Kasumi-1 (cell line): ENCODE results near the gene LAGE3.

Experiments
- DNase-seq, 2 experiments: peaks; one replicate each; lab custom pipeline; 2025; lab: John Stamatoyannopoulos, UW

LAGE3 gene

DNA sequence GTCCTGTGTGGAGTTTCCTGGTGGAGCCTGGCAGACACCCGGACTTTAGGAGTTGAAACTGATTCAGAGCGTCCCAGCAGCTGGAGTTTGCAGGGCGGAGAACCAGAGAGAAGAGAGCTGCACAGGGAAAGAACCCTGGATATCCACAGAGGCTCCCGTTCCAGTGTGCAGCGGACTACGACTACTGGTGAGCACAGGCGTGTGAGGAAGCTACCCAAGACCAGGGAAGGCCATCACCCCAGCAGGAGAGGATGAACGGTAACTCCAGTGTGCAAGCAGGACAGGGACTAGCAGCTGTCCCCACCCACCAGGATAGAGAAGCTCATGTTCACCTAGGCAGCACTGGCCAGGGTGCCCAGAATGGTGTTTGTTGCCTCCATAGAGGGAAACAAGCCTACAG lies 2.3 kb downstream of the LAGE3 start:
- DNase-seq = no peak

DNA sequence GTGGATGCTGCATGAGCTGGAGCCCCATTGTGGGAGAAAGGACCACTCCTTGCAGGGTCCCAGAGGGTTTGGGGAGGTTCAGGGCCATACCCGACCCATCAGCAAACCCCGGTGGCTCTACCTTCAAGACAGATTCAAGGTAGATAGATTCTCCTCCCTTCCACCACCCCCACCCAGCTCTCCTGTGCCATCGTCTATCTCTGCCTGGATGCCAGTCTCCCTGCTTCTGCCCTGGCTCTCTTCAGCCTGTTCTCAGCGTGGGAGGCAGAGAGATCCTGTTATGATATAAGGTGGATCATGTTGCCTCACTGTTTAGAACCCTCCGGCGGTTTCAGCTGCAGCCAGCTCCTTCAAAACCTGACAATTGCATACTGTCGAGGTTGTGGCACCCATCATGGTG lies 5.4 kb downstream of the LAGE3 start:
- DNase-seq = no peak

DNA sequence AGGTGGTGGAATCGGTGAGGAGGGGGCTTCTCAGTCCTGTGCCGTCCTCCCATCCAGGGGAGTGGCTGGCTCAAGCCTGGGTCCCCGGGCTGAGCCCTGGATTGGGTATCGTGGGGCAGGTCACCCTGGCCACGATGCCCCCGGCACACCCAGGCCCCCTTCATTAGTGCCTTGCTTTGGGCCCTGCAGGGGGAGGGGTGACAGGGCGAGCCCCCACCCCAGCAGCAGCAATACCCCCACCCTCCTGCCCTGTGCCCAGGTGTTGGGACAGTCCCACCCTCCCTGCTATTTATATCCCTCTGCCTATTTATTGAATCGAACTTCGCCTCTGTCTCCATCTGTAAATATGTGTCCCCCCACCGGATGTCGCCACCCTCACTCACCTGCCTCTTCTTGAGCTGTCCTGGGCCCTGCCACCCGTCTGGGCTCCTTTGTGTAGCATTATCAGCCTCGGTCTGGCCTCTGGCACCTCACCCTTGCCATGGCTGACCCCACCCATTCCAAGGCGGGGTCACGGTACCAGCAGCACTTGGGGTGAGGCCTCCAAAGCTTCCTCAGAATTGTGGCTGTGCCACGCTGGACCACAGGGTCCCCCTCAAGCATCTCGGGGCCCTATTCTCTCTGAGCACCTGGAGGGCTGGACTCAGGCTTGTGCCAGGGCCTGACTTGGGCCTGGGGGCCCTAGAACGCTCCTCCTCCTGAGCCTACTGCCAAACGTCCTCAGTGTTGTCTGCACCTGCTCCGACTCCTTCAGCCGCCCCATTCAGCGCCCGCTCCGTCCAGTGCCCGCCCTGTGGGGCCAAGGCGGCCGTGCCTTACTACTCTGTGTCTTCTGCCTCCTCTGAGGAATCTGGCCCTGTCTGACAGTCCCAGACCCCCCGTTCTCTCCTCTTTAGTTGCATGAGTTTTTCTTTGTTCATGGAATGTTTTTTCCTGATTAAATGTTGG lies 6.1 kb downstream of the LAGE3 start:
- no peak for DNase-seq

DNA sequence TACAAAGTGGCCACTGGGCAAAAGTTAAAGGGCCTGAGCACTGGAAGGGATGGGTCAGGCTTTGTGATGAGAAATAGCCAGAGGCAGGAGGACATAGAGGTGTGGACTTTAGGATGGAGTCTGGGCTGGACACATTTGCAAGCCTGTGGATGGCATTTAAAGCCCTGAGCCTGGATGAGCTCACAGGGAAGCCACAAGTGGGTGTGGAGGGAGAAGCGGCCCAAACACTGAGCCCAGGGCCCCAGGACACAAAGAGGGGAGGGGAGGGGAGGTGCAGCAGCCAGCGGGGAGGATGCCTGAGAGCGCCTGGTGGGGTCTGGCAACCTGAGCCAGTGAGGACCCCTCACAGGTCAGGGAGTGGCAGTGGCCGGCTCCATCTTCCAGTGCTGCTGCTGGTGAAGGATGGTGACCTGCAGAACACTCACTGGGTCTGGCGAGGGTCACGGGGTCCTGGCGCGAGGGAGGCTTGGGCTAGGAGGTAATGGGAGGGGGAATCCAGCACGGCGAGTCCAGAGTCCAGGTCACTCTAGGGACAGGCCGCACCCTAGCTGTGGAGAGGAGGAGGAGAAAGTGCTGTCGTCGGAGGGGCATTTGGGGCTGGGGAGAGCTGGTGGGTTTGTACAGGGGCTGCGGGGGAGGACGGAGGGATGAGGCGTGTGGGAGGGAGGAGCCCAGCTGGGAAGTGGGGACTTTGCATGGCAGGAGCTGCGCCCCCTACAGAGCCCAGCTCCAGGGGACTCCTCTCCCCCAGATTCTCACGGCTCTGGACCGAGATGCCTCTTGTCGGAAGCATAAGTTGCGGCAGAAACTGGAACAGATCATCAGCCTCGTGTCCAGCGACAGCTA lies 7.0 kb downstream of the LAGE3 start:
- DNase-seq = no peak

DNA sequence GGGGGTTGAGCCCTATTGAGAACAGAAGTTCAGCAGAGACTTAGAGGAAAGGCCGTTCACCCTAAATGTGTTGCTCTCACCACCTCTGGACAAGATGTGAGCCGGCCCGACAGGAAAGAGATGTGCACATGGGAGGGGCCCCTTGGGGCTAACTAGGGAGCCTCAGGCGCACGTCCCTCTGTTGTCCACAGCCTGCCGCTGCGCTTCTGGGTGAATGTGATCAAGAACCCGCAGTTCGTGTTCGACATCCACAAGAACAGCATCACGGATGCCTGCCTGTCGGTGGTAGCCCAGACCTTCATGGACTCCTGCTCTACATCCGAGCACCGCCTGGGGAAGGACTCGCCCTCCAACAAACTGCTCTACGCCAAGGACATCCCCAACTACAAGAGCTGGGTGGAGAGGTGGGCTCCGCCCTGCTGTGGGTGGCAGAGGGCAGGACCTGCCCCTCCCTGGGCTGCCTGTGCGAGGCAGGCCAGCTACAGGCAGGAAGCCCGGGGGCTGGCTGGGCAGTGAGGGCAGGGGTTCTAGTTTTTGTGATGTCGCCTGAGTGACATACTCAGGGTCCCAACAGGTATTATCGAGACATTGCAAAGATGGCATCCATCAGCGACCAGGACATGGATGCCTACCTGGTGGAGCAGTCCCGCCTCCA lies 8.0 kb downstream of the LAGE3 start:
- no peak for DNase-seq

DNA sequence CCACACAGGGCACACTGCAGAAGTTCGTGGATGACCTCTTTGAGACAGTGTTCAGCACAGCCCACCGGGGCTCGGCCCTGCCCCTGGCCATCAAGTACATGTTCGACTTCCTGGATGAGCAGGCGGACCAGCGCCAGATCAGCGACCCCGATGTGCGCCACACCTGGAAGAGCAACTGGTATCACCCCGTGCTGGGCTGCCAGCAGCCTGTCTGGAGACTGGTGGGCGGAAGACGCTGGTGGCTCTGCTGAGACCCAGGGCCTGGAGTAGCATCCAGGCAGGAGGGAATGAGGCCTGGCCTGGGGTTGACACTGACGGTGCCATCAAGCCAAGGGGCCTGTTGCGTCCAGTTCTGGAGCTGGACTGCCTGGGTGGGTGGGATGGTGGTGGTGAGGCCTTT lies 8.6 kb downstream of the LAGE3 start:
- DNase-seq = no peak

DNA sequence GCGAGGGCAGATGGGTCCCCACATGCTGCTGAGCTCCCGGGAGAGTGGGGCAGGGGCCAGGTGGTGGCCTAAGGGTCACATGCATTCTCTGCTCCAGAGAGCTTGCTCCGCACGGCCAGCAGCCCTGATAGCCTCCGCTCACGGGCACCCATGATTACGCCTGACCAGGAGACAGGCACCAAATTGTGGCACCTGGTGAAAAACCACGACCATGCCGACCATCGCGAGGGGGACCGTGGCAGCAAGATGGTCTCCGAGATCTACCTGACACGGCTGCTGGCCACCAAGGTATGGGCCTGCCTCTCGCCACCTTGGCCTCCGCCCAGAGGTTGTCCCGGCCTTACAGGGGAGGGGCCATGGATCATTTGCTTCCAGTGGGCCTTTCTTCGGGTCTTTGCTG lies 9.2 kb downstream of the LAGE3 start:
- no peak for DNase-seq

DNA sequence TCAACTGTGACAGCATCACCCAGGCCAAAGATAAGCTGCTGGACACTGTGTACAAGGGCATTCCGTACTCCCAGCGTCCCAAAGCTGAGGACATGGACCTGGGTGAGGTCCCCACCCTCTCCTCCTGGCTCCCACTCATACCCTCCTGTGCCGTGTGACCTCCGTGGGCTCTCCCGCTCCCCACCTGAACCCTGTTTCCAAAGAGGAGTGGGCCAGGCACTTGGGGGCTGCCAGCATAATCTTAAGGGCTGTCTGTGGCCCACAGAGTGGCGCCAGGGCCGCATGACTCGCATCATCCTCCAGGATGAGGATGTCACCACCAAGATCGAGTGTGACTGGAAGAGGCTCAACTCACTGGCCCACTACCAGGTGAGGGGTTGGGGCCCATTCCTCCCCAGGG lies 10.0 kb downstream of the LAGE3 start:
- DNase-seq = no peak

DNA sequence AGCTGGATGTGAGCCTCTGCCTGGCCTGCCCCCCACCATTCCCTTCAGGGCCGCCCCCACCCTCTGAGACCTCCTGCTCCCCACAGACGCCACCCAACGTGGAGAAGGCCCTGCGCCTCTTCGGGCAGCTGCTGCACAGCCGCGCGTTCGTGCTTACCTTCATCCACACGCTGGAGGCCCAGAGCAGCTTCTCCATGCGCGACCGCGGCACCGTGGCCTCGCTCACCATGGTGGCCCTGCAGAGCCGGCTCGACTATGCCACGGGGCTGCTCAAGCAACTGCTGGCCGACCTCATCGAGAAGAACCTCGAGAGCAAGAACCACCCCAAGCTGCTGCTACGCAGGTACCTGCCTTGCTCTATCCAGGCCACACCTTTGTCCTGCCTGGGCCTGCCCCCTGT lies 10.9 kb downstream of the LAGE3 start:
- DNase-seq = no peak

DNA sequence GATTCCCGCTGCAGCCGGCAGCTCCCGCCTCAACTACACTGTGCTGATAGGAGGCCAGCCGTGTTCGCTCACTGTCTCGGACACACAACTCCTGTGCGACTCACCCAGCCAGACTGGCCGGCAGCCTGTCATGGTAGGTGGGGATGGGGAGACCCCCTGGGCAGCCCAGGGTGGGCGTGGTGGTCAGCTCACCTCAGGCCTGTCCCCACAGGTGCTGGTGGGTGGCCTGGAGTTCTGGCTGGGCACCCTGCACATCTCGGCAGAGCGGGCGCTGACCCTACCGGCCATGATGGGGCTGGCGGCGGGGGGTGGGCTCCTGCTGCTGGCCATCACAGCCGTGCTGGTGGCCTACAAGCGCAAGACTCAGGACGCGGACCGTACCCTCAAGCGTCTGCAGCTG lies 11.5 kb downstream of the LAGE3 start:
- DNase-seq = no peak

DNA sequence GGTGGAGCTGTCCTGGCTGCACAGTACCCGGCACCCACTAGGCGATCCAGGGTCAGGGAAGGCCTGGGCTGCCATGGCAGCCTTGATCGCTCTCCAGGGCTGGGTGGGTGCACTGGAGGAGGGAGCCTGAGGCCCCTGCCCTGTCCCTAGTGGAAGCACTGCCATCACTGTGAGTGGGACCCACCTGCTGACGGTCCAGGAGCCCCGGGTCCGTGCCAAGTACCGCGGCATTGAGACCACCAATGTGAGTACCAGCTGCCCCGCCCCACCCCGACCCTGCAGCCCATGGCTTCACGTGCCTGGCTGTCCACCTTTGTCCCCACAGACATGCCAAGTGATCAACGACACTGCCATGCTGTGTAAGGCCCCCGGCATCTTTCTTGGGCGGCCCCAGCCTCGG lies 12.2 kb downstream of the LAGE3 start:
- DNase-seq = no peak

DNA sequence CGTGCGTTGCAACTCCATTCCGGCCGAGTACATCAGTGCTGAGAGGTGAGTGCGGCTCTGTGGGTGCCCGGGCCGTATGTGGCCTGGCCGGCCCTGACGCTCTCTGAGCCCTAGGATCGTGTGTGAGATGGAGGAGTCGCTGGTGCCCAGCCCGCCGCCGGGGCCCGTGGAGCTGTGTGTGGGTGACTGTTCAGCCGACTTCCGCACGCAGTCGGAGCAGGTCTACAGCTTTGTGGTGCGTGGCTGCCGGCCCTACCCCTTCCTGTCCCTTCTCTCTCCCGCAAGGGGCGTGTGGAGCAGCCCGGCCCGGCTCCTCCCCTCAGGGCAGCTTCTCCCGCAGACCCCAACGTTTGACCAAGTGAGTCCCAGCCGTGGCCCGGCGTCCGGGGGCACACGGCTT lies 13.0 kb downstream of the LAGE3 start:
- DNase-seq = no peak

DNA sequence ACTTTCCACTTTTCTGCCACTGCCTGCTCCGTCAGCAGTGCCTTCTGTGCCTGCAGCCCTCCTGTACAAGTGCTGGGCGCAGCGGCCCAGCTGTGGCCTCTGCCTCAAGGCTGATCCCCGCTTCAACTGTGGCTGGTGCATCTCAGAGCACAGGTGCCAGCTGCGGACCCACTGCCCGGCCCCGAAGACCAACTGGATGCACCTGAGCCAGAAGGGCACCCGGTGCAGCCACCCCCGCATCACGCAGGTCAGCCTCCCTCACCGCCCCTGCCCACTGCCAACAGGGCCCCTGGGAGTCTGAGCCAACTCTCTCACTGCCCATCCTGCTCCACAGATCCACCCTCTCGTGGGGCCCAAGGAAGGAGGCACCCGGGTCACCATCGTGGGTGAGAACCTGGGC lies 13.5 kb downstream of the LAGE3 start:
- no peak for DNase-seq

DNA sequence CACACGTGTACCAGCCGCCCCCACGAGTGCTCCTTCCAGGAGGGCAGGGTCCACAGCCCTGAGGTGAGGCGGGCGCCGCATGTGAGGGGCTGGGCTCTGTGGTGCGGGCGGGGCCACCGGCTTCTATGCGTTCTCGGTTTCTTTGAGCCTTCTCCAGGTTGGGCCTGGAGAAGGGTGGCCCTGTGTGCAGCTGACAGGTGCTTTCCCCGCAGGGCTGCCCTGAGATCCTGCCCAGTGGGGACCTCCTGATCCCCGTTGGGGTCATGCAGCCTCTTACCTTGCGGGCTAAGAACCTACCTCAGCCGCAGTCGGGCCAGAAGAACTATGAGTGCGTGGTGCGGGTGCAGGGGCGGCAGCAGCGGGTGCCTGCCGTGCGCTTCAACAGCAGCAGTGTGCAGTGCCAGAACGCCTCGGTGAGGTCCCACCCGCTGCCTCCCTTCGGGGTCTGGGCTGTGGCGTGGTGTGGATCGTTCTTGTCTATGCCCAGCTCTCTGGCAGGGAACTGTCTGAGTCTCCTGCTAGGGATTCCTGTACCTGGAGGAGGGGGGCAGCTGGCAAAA lies 14.2 kb downstream of the LAGE3 start:
- no peak for DNase-seq

DNA sequence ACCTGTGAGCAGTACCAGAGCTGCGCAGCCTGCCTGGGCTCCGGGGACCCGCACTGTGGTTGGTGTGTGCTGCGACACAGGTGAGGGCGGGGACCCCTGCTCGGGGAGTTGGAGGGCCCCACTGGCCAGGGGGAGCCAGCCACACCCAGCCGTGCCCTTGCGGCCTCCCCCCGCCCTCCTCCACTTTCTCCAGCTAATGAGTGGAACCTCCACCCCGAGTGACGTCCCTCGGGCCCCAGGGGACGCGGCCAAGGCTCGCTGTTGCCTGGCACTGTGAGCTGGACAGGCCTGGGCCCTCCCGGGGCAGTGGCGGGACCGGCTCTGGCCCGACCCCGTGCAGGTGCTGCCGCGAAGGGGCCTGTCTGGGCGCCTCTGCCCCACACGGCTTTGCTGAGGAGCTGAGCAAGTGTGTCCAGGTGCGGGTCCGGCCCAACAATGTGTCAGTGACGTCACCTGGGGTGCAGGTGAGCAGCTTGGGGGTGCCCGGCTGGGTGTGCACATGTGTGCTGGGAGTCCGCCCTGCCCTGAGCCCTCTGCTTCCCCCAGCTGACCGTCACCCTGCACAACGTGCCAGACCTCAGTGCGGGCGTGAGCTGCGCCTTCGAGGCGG lies 15.4 kb downstream of the LAGE3 start:
- DNase-seq = no peak

DNA sequence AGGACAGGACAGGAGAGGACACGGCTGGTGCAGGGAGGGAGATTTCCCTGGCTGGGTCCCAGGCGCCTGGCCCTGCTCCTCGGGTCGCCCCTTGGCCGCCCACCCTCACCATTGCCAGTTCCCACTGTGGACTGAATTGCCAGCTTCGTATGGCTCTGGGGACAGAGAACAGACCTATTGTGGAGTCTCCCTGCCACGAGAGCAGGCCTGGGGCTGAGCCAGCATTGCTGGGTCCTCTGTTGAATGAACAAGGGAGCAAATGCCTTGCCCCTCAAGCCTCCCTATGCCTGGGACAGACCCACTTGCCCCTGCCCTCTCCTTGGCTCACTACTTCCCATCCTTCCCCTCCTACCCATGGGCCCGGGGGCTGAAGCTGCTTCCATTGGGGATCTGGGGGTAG lies 16.7 kb downstream of the LAGE3 start:
- DNase-seq = no peak

DNA sequence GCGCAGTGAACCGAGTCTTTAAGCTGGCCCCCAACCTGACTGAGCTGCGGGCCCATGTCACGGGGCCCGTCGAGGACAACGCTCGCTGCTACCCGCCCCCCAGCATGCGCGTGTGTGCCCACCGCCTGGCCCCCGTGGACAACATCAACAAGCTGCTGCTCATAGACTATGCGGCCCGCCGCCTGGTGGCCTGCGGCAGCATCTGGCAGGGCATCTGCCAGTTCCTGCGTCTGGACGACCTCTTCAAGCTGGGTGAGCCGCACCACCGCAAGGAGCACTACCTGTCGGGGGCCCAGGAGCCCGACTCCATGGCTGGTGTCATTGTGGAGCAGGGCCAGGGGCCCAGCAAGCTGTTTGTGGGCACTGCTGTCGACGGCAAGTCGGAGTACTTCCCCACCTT lies 18.8 kb downstream of the LAGE3 start:
- DNase-seq = no peak

DNA sequence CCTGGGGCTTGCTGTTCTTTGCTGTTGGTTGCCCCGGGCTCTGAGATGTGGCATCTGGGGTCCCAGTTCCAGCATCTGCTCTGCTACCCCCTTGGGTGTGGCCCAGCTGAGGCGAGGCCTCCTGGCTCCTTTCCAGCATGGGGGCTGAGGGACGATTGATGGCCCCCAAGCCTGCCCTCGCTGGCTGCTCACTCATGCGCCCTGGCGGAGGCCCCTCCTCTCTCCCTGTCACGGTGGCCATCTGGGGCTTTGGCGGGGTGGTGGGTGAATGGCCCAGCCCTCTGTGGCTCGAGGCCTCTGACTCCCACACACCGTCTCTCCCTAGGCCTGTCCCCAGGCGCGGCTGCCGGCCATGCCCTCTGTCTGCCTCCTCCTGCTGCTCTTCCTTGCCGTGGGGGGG lies 19.2 kb downstream of the LAGE3 start:
- no peak for DNase-seq

DNA sequence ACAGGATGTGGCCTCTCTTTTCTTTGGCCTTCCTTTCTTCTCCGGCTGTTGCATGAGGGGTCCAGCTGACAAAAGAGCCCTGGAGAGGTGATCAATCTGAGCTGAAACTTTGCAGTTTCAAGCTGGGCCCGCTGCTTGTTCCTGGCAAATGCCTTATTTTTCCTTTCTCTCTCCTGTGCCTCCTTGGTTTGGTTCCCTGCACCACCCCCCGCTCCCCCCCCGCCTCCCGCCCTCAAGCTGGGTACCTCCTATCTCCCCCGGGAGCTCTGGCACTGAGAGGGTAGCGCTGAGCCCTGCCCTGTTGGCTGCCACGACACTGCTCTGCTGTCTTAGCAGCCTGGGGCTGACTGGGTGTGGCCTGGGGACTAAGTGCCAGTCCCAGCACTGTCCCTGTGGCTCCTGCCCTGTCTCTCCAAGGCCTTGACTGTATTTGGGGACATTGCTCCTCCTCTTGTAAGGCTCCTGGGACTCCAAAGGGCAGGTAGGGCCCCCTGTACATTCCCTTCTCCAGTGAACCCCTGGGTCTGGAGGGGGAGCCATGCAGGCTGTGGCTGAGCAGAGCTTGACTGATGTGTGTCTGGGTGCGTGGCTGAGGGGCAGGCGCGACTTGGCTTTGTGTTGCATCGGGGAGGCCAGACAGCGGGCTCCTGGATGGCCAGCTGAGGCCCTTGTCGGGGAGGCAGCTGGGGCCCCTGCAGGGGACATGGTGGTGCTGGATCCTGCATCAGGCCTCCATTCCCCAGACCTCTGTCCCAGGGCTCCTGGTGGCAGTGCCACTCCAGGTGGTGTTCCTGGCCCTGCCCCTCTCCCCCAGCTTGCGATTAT lies 19.9 kb downstream of the LAGE3 start:
- DNase-seq = no peak

DNA sequence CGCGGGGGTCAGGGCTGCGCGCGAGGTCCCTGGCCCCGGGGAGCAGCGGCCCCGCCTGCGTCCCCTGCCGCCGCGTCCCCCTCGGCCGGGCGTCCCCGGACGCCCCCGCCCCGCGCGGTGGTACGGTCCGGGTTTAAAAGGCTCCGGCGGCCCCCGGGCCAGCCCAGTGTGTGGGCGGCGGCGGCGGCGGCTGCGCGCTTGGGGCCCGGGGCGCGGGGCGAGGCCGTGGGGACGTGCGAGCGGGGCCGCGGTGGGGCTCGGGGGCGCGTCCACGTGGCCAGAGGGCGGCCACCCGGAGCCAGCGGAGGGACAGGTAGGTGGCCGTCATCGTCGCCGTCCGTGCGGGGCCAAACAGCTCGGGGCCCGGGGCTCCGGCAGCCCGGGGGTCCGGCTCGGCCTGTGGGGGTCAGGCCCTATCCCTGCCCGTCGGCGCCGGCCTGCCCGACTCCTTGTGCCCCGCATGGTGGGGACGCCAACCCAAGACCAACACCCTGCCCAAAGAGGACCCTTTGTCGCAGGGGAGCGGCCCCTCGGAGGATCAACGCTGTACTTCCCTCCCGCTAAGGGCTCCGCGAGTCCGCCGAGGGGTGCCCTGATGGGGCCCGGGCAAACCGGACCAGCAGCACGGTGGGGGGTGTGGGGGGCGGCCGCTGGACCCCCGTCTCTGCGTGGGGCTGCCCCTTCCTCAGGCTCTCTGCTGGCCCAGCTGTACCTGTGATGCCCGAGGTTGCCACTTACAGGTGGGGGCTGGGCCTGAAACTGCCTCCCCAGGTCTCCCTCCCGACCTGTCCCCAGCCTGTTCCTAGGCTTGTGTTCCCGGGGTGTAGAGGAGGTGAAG lies 20.7 kb downstream of the LAGE3 start, which contains the start of gene PLXNA3:
Gene PLXNA3 (plus strand): TSS at position 166 of the 838 bp plus-strand sequence. CDS start 1,903 bp downstream, outside the sequence.
- peak in 1 of 2 experiments; percentile 6 for DNase-seq
